ENCODE measurements around the gene DNAJC27. TPM values are rescaled to one million over a fixed set of nuclear protein-coding genes. Genes with fewer than 3 reads are reported as not detected.

DNAJC27 gene
- total RNA-seq, 1 experiment from 2014 or later, result 2.0 TPM

DNA sequence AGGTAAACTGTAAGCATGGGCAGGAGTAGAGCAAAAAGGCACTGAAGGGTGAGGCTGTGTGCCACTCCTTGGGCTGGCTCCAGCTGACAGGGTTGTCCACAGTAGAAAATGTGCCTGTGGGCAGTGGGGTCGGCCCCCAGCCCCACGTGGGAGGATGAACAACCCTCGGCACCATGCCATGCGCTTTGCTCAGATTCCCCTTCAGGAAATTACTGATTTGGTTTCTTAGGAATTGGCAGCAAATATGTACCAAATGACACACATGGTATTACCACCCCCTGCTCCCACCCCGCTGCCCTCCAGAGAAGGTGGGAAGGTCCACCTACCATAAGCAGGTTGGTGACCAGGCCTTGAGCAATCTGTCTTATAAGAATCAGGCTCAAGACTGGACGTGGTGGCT, 65.3 kb downstream of the DNAJC27 start:
- Histone ChIP-seq H4K20me1 (ENCODE audit: low read length) (no peaks in the 10 kb centered on the region), H3K9me3 (ENCODE audit: low read length) (no peaks in the 10 kb centered on the region), H3K9ac (ENCODE audit: low read length) (no peak overlapping the region), H3K27me3 (ENCODE audit: low read length) (no peaks in the 10 kb centered on the region), H2AFZ (ENCODE audit: low read length) (no peak overlapping the region), H3K4me3 (ENCODE audit: low read length) (no peak overlapping the region), H3K79me2 (ENCODE audit: low read length) (no peaks in the 10 kb centered on the region), H3K9me2 (replicated peaks; ENCODE audit: low read length) (no peaks in the 10 kb centered on the region), H3K36me3 (ENCODE audit: low read depth, low read length) (no peaks in the 10 kb centered on the region; the same call in 1 of the 2 replicates), H3F3A (ENCODE audit: low read length, unreplicated experiment) (no peaks in the 10 kb centered on the region), H3K4me1 (ENCODE audit: insufficient read depth, low read length) (no peaks in the 10 kb centered on the region), H3K27ac (ENCODE audit: low read length) (no peak overlapping the region), H3K4me2 (ENCODE audit: low read length) (no peak overlapping the region)
- intact Hi-C loops (cut with micrococcal nuclease), result no loop called here
- TF ChIP-seq, protein P1, sequence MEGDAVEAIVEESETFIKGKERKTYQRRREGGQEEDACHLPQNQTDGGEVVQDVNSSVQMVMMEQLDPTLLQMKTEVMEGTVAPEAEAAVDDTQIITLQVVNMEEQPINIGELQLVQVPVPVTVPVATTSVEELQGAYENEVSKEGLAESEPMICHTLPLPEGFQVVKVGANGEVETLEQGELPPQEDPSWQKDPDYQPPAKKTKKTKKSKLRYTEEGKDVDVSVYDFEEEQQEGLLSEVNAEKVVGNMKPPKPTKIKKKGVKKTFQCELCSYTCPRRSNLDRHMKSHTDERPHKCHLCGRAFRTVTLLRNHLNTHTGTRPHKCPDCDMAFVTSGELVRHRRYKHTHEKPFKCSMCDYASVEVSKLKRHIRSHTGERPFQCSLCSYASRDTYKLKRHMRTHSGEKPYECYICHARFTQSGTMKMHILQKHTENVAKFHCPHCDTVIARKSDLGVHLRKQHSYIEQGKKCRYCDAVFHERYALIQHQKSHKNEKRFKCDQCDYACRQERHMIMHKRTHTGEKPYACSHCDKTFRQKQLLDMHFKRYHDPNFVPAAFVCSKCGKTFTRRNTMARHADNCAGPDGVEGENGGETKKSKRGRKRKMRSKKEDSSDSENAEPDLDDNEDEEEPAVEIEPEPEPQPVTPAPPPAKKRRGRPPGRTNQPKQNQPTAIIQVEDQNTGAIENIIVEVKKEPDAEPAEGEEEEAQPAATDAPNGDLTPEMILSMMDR (conservative IDR thresholded peaks at IDR 0.05; ENCODE audit: low read depth, low read length), result no peak
- TF ChIP-seq EZH2phosphoT487 (IDR thresholded peaks at IDR 0.05; ENCODE audit: borderline replicate concordance, low read length) (no peak), EZH2 (IDR thresholded peaks at IDR 0.05; ENCODE audit: low read length, unreplicated experiment) (no peak)
- CTCF ChIA-PET, result no interaction called here
- BruUV-seq (replicated peaks), result no TSS peak
- POLR2A ChIA-PET (ENCODE audit: unreplicated experiment), result no interaction called here
- DNase-seq, result no peak
- ATAC-seq, result no peak

DNA sequence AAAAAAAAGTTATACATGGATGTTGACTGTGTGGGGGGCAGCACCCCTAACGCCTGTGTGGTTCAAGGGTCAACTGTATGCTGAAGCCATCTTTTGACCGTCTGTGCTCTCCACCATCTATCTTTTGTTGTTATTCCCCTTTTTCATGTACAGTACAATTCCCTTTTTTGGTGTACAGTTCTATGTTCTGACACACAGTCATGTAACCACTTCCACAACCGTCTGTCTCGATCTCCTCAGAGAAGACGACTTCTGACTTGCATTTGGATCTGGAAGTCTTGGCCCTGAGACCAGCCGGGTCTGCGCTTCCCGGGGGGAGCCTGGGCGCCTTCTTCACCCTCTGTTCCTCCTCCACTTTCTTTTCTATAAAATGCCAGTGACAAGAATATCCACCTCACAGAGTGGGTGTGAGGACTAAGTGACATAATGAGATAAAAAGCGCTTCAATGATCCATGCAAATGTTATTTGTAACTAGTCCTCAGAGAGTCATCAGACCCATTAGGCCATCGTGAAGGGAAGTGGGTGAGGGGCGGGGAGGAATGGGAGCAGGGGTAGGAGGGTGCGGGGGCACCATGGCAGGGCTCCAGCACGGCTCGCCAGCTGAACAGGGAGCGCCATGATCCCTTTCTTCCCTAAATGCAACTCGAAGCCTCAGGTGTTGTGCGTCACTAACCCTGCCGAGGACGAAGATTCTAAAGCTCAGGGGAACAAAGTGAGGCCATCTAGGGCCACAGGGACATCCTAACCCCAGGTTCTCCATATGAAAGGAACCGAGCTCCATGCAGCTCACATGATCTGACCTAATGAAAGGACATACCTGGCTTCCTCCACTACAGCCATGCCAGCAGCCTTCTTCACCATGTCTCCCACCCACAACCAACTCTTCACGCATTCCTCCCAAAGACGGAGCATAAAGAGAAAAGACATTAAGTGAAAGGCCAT, 68.3 kb downstream of the DNAJC27 start:
- Histone ChIP-seq H3K9ac (ENCODE audit: low read length) (no peak overlapping the region), H4K20me1 (ENCODE audit: low read length) (no peaks in the 10 kb centered on the region), H3K36me3 (ENCODE audit: low read depth, low read length) (no peaks in the 10 kb centered on the region; the same call in 1 of the 2 replicates), H3K4me2 (ENCODE audit: low read length) (no peak overlapping the region), H3K4me1 (ENCODE audit: insufficient read depth, low read length) (no peaks in the 10 kb centered on the region), H2AFZ (ENCODE audit: low read length) (no peak overlapping the region), H3F3A (ENCODE audit: low read length, unreplicated experiment) (no peaks in the 10 kb centered on the region), H3K9me2 (replicated peaks; ENCODE audit: low read length) (no peaks in the 10 kb centered on the region), H3K9me3 (ENCODE audit: low read length) (no peaks in the 10 kb centered on the region), H3K79me2 (ENCODE audit: low read length) (no peaks in the 10 kb centered on the region), H3K27me3 (ENCODE audit: low read length) (no peaks in the 10 kb centered on the region), H3K4me3 (ENCODE audit: low read length) (no peak overlapping the region), H3K27ac (ENCODE audit: low read length) (no peak overlapping the region)
- intact Hi-C loops (cut with micrococcal nuclease), result no loop called here
- no peak for ATAC-seq
- TF ChIP-seq EZH2 (IDR thresholded peaks at IDR 0.05; ENCODE audit: low read length, unreplicated experiment) (no peak), EZH2phosphoT487 (IDR thresholded peaks at IDR 0.05; ENCODE audit: borderline replicate concordance, low read length) (no peak)
- TF ChIP-seq, protein P1 (conservative IDR thresholded peaks at IDR 0.05; ENCODE audit: low read depth, low read length), result no peak
- no TSS peak for BruUV-seq (replicated peaks)
- no peak for DNase-seq
- ChIA-PET CTCF (no interaction called here), POLR2A (ENCODE audit: unreplicated experiment) (no interaction called here)

DNA sequence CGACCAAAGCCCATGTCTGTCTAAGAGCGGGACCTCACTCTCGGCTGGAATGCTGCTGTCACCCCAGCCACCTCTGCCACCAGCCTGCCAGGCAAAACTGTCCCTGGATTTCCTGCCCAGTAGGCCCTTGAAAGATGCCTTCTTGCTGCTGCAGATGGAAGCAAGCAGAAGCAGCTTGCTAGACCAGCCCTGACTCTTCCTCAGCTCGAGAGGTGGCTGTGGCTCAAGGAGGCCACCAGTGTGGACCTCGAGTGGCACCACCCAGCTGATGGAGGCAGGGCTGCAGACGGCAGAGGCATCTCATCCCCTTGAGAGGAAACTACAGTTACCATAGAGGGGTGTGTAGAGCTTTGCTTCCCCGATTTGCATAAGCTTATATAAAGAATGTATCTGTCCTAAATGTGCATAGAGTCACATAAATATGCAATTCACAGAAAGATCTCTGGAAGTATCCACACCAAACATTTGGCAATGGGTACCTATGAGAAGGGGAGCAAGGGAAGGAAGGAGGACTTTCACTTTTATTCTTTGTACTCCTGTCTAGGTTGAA, 72.3 kb downstream of the DNAJC27 start:
- ATAC-seq (no peak), DNase-seq (no peak)
- peaks cover 13% of the 10 kb centered on the region for H3K36me3 ChIP-seq (ENCODE audit: low read depth, low read length)
- no peaks in the 10 kb centered on the region for H3K79me2 ChIP-seq (ENCODE audit: low read length)
- no peaks in the 10 kb centered on the region for H3K9me2 ChIP-seq (replicated peaks; ENCODE audit: low read length)
- peaks cover 3% of the 10 kb centered on the region for H3F3A ChIP-seq (ENCODE audit: low read length, unreplicated experiment)
- no peak overlapping the region for H3K9ac ChIP-seq (ENCODE audit: low read length)
- H2AFZ ChIP-seq (ENCODE audit: low read length), result no peak overlapping the region
- ChIA-PET POLR2A (ENCODE audit: unreplicated experiment) (interaction anchor here (0.6 kb wide), 1 partner anchor 788 kb away, joined by 7 read pairs; no protein-coding TSS in a partner anchor), CTCF (no interaction called here)
- H3K4me2 ChIP-seq (ENCODE audit: low read length), result no peak overlapping the region
- no peaks in the 10 kb centered on the region for H3K27me3 ChIP-seq (ENCODE audit: low read length)
- no peaks in the 10 kb centered on the region for H4K20me1 ChIP-seq (ENCODE audit: low read length)
- no TSS peak for BruUV-seq (replicated peaks)
- TF ChIP-seq, protein P1 (conservative IDR thresholded peaks at IDR 0.05; ENCODE audit: low read depth, low read length), result no peak
- TF ChIP-seq EZH2 (IDR thresholded peaks at IDR 0.05; ENCODE audit: low read length, unreplicated experiment) (no peak), EZH2phosphoT487 (IDR thresholded peaks at IDR 0.05; ENCODE audit: borderline replicate concordance, low read length) (no peak)
- peaks cover 3% of the 10 kb centered on the region for H3K9me3 ChIP-seq (ENCODE audit: low read length)
- H3K4me1 ChIP-seq (ENCODE audit: insufficient read depth, low read length), result no peaks in the 10 kb centered on the region
- no peak overlapping the region for H3K27ac ChIP-seq (ENCODE audit: low read length)
- H3K4me3 ChIP-seq (ENCODE audit: low read length), result no peak overlapping the region
- intact Hi-C loops (cut with micrococcal nuclease), result no loop called here

Measured in PC-3 (cell line).